Body of pancreas (tissue), 4 donors: Measurements from ENCODE around the gene TBL3. TPM values are rescaled to one million over a fixed set of nuclear protein-coding genes. Genes with fewer than 3 reads are reported as not detected.
A peak's percentile ranks its signal among the peaks of the same experiment; 100 is the strongest.

Experiments
- ATAC-seq: fragments of 150-250 bp; one replicate; pipeline ENCODE4 v1.9.1; 2016
- DNase-seq, 4 donors: peaks; one replicate each; pipeline ENCODE4 v3.0.0-alpha.2; 2019
- H3K27ac ChIP-seq, 4 donors: fragments of 200-600 bp; sonication (generic); 1 replicate in 3 of 4; 2 replicates in 1 of 4; pipeline versions ENCODE4 v1.5.1 to v1.6.1; 2016 to 2019; ENCODE audit warnings: mild to moderate bottlenecking in 1 of 4, mixed read lengths in 1 of 4, moderate library complexity in 1 of 4
- H3K27me3 ChIP-seq, 2 donors: fragments of 200-600 bp; sonication (generic); one replicate each; pipeline ENCODE4 v1.6.0; 2016; ENCODE audit warnings: mild to moderate bottlenecking in 1 of 2
- H3K36me3 ChIP-seq, 2 donors: fragments of 200-600 bp; sonication (generic); replicated peaks in 1 of 2; 2 replicates each; pipeline ENCODE4 v1.5.1; 2016; ENCODE audit warnings: low read depth in 2 of 2; ENCODE audit not compliant: insufficient read depth in 1 of 2
- H3K4me1 ChIP-seq: fragments of 200-600 bp; sonication (generic); one replicate; pipeline ENCODE4 v1.6.0; 2016
- H3K4me3 ChIP-seq, 2 donors: fragments of 200-600 bp; sonication (generic); 1 replicate in 1 of 2; 2 replicates in 1 of 2; pipeline ENCODE4 v1.5.1; 2016 to 2019
- H3K9me3 ChIP-seq, 3 donors: fragments of 200-600 bp; sonication (generic); 1 replicate in 2 of 3; 2 replicates in 1 of 3; pipeline ENCODE4 v1.5.1; 2016
- POLR2A ChIP-seq, 3 donors: fragments of 450-650 bp; IDR thresholded peaks; one replicate each; pipeline ENCODE4 v1.6.1; 2016; ENCODE audit warnings: antibody characterized with exemption in 3 of 3, mild to moderate bottlenecking in 2 of 3
- WGBS, 2 donors: methylation state at CpG; one replicate each; pipeline ENCODE4 v1.1.5; 2017; 5-methylcytosine and 5-hydroxymethylcytosine counted together
- intact Hi-C: fragments of 100-400 bp; cut with DNase I; formaldehyde crosslinking; loops from one replicate; pipeline ENCODE4 v1.15.1; 2023
- total RNA-seq, 2 donors: library from RNA; depleted of rRNA; stranded (reverse); fragments of >200 nt; gene quantifications; one replicate each; pipeline ENCODE4 v1.1.0, GENCODE V29; 2016
- TF ChIP-seq, protein P1 (sequence below), 7 experiments: fragments of 450-650 bp in 4 of 7; fragments of 200-600 bp in 3 of 7; sonication (generic) in 3 of 7; IDR thresholded peaks; one replicate each; pipeline ENCODE4 v1.5.1; 2016 to 2019; ENCODE audit warnings: antibody characterized with exemption in 7 of 7

The TBL3 gene
- total RNA-seq, 2 donors from 2014 or later = 38.9 to 40.7 TPM

GRCh38 chr16:2024032-2024420, 52.2 kb downstream of the TBL3 start:
- Histone ChIP-seq H3K4me3 (no peak overlapping the region), H3K9me3 (no peaks in the 10 kb centered on the region), H3K27ac (no peak overlapping the region), H3K27me3 (peaks cover 0 to 7% of the 10 kb centered on the region in 2 donors), H3K4me1 (peaks cover 51% of the 10 kb centered on the region), H3K36me3 (no peaks in the 10 kb centered on the region)
- DNase-seq (no peak), ATAC-seq (no peak)
- WGBS, 2 donors = 66 to 85% methylated on average over 10 to 12 of the region's 12 CpGs
- intact Hi-C loops = loop anchor here (10.0 kb wide), 1 partner anchor 61 kb away; no protein-coding TSS in a partner anchor
- TF ChIP-seq, protein P1, sequence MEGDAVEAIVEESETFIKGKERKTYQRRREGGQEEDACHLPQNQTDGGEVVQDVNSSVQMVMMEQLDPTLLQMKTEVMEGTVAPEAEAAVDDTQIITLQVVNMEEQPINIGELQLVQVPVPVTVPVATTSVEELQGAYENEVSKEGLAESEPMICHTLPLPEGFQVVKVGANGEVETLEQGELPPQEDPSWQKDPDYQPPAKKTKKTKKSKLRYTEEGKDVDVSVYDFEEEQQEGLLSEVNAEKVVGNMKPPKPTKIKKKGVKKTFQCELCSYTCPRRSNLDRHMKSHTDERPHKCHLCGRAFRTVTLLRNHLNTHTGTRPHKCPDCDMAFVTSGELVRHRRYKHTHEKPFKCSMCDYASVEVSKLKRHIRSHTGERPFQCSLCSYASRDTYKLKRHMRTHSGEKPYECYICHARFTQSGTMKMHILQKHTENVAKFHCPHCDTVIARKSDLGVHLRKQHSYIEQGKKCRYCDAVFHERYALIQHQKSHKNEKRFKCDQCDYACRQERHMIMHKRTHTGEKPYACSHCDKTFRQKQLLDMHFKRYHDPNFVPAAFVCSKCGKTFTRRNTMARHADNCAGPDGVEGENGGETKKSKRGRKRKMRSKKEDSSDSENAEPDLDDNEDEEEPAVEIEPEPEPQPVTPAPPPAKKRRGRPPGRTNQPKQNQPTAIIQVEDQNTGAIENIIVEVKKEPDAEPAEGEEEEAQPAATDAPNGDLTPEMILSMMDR (IDR thresholded peaks at IDR 0.05) = no peak
- TF ChIP-seq POLR2A (IDR thresholded peaks at IDR 0.05) = no peak

DNA sequence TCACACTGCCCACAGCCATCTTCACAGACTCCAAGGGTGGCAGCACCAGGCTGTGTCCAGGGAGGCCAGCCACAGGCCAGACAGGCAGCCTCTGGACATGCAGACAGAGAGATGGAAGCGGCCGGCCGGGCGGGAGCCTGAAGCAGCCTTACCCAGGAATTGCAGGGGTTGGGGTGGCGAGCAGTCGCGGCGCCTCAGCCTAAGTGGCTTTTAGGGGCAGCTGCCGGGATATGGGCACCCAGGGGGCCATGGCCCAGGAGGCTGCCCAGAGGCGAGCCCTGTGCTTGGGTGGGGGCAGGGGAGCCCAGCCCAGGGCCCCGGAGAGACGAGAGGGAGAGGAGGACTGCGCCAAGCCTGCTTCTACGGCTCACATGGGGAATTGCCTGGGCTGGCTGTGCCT, 53.4 kb downstream of the TBL3 start:
- H3K4me3 ChIP-seq = no peak overlapping the region
- H3K36me3 ChIP-seq = no peaks in the 10 kb centered on the region
- H3K9me3 ChIP-seq = no peaks in the 10 kb centered on the region
- TF ChIP-seq, protein P1 (IDR thresholded peaks at IDR 0.05) = no peak
- TF ChIP-seq POLR2A (IDR thresholded peaks at IDR 0.05) = no peak
- H3K27me3 ChIP-seq = peaks cover 0 to 5% of the 10 kb centered on the region in 2 donors
- WGBS, 2 donors = 87 to 100% methylated on average over 1 to 11 of the region's 14 CpGs
- H3K27ac ChIP-seq = no peak overlapping the region
- ATAC-seq (no peak), DNase-seq (peak in 1 of 4 donors; percentile 13)
- peaks cover 42% of the 10 kb centered on the region for H3K4me1 ChIP-seq
- intact Hi-C loops = loop anchor here (10.0 kb wide), 1 partner anchor 60 kb away; no protein-coding TSS in a partner anchor

GRCh38 chr16:2025878-2026460, 54.1 kb downstream of the TBL3 start:
- Histone ChIP-seq H3K27me3 (peaks cover 0 to under 1% of the 10 kb centered on the region in 2 donors), H3K27ac (peak overlapping the region in 2 of 4 donors; percentile 41 to 45), H3K4me1 (peaks cover 36% of the 10 kb centered on the region), H3K9me3 (no peaks in the 10 kb centered on the region), H3K4me3 (no peak overlapping the region), H3K36me3 (no peaks in the 10 kb centered on the region)
- 68% methylated on average over 9 to 16 of the region's 16 CpGs for WGBS, 2 donors
- TF ChIP-seq, protein P1 (IDR thresholded peaks at IDR 0.05) = no peak
- intact Hi-C loops = loop anchor here (10.0 kb wide), 1 partner anchor 59 kb away; no protein-coding TSS in a partner anchor
- DNase-seq (no peak), ATAC-seq (no peak)

GRCh38 chr16:2026461-2027023, 54.7 kb downstream of the TBL3 start, which contains the start of gene NHERF2:
TSS of gene NHERF2 (plus strand) at chr16:2026902. CDS start at chr16:2027006, 104 bp downstream.
- H3K27me3 ChIP-seq = no peaks in the 10 kb centered on the region
- peaks cover 36% of the 10 kb centered on the region for H3K4me1 ChIP-seq
- peak within 1 kb of the TSS in 3 of 4 donors; percentile 41 to 64 (median 44) for H3K27ac ChIP-seq
- ATAC-seq (peak; percentile 39), DNase-seq (peak in 2 of 4 donors; percentile 58 to 69)
- peak within 1 kb of the TSS in 1 of 2 donors; percentile 39 for H3K4me3 ChIP-seq
- 5 to 80% methylated on average over 1 to 48 of the region's 59 CpGs for WGBS, 2 donors
- H3K36me3 ChIP-seq = no peaks in the 10 kb centered on the region
- no peak for TF ChIP-seq POLR2A (IDR thresholded peaks at IDR 0.05)
- TF ChIP-seq, protein P1 (IDR thresholded peaks at IDR 0.05) = no peak
- no peaks in the 10 kb centered on the region for H3K9me3 ChIP-seq
- intact Hi-C loops = loop anchor here (10.0 kb wide), 1 partner anchor 58 kb away; no protein-coding TSS in a partner anchor
